KMS-11 (cell line): ENCODE measurements around the gene KIF19.

Experiments used
- H2AFZ ChIP-seq: fragments of 200-600 bp; sonication (generic); 2 replicates; pipeline ENCODE4 v1.6.1; 2016; ENCODE audit warnings: antibody characterized with exemption, mixed run types, low read depth
- H3K27ac ChIP-seq: fragments of 200-600 bp; sonication (generic); 2 replicates; pipeline ENCODE4 v1.6.1; 2016; ENCODE audit warnings: mild to moderate bottlenecking, mixed run types
- H3K27me3 ChIP-seq: fragments of 200-600 bp; sonication (generic); 2 replicates; pipeline ENCODE4 v1.6.1; 2017; ENCODE audit warnings: mild to moderate bottlenecking, low read depth, mixed run types, moderate library complexity; ENCODE audit not compliant: insufficient read depth
- H3K36me3 ChIP-seq: fragments of 200-600 bp; sonication (generic); 2 replicates; pipeline ENCODE4 v1.6.1; 2017; ENCODE audit warnings: mild to moderate bottlenecking, mixed run types; ENCODE audit not compliant: insufficient read depth
- H3K4me1 ChIP-seq: fragments of 200-600 bp; sonication (generic); 2 replicates; pipeline ENCODE4 v1.6.1; 2016; ENCODE audit warnings: mild to moderate bottlenecking, low read depth, mixed run types; ENCODE audit not compliant: poor library complexity, severe bottlenecking
- H3K4me2 ChIP-seq: fragments of 200-600 bp; sonication (generic); 2 replicates; pipeline ENCODE4 v1.7.0; 2016; ENCODE audit warnings: mild to moderate bottlenecking, mixed run types
- H3K4me3 ChIP-seq: fragments of 200-600 bp; sonication (generic); IDR thresholded peaks from 2 replicates; pipeline ENCODE4 v1.6.1; 2017; ENCODE audit warnings: low read depth, low read length, mixed read lengths; ENCODE audit not compliant: insufficient read depth
- H3K79me2 ChIP-seq: fragments of 200-600 bp; sonication (generic); 2 replicates; pipeline ENCODE4 v1.6.1; 2016; ENCODE audit warnings: low read depth, mixed run types; ENCODE audit not compliant: insufficient read depth
- H3K9ac ChIP-seq: fragments of 200-600 bp; sonication (generic); 2 replicates; pipeline ENCODE4 v1.6.1; 2016; ENCODE audit warnings: mild to moderate bottlenecking, mixed run types
- H4K20me1 ChIP-seq: fragments of 200-600 bp; sonication (generic); 2 replicates; pipeline ENCODE4 v1.6.1; 2016; ENCODE audit warnings: mild to moderate bottlenecking, mixed run types; ENCODE audit not compliant: insufficient read depth
- TF ChIP-seq, protein P1 (sequence below): fragments of 200-600 bp; sonication (generic); conservative IDR thresholded peaks from 2 replicates; pipeline ENCODE4 v1.6.1; 2017; ENCODE audit warnings: low read depth, mild to moderate bottlenecking, antibody characterized with exemption, low read length, moderate library complexity, mixed read lengths

KIF19 gene

DNA sequence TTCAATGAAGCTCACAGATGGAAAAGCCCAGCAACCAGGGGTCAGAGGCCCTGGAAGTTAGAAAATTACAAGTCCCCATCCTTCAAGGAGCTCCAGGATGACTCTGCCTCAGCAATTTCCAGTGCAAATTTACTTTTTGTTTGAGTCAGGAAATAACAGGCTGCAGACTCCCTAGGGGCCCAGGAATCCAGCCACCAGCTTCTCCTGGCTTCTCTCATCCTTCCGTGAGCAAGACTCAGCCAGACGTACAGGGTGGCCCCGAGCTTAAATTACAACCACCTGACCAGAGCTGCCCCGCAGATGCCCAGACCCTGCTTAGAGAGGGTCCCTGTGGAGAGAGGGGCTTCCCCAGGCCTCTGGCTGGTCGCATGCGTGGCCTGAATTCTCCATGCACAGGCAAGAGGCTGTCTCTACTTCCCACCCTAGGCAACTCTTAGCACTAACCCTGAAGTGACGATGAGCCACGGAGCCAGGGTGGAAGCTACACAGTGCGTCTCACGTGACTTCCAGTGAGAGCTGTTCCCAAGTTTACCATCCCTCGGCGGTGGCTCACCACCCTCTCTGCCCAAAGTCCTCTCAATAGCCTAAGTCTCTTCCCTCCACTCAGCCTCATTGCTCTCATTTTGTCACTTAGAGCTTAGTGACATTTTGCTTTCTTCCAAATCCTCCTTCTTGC, 68.4 kb downstream of the KIF19 start:
- no peak overlapping the region for H2AFZ ChIP-seq
- H3K4me2 ChIP-seq, result no peak overlapping the region
- H3K79me2 ChIP-seq, result no peaks in the 10 kb centered on the region
- no peaks in the 10 kb centered on the region for H4K20me1 ChIP-seq
- H3K9ac ChIP-seq, result no peak overlapping the region
- H3K27ac ChIP-seq, result no peak overlapping the region
- no peaks in the 10 kb centered on the region for H3K36me3 ChIP-seq
- peaks cover 38% of the 10 kb centered on the region for H3K27me3 ChIP-seq
- H3K4me1 ChIP-seq, result no peaks in the 10 kb centered on the region
- no peak overlapping the region for H3K4me3 ChIP-seq
- TF ChIP-seq, protein P1, sequence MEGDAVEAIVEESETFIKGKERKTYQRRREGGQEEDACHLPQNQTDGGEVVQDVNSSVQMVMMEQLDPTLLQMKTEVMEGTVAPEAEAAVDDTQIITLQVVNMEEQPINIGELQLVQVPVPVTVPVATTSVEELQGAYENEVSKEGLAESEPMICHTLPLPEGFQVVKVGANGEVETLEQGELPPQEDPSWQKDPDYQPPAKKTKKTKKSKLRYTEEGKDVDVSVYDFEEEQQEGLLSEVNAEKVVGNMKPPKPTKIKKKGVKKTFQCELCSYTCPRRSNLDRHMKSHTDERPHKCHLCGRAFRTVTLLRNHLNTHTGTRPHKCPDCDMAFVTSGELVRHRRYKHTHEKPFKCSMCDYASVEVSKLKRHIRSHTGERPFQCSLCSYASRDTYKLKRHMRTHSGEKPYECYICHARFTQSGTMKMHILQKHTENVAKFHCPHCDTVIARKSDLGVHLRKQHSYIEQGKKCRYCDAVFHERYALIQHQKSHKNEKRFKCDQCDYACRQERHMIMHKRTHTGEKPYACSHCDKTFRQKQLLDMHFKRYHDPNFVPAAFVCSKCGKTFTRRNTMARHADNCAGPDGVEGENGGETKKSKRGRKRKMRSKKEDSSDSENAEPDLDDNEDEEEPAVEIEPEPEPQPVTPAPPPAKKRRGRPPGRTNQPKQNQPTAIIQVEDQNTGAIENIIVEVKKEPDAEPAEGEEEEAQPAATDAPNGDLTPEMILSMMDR, result no peak

DNA sequence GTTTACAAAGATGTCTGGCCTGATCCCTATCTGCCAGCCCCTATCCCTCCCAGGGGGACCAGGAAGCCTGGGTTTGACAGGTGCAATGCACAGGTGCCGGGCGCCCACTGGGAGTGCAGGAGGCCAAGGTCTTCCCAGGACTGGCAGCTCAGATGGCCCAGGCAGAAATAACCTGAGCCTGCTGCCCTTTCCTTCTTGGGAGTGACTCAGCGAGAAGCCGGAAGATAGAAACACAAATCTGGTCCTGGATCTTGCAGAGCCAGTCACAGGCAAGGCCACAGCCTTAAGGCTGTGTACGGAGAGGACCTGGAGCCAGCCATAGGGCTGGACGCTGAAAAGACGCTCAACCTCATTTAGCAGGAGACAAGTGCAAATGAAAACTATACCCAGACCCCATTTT, 69.0 kb downstream of the KIF19 start:
- no peak overlapping the region for H3K27ac ChIP-seq
- H3K4me2 ChIP-seq, result no peak overlapping the region
- TF ChIP-seq, protein P1, result no peak
- H3K36me3 ChIP-seq, result no peaks in the 10 kb centered on the region
- H3K9ac ChIP-seq, result no peak overlapping the region
- no peaks in the 10 kb centered on the region for H3K79me2 ChIP-seq
- H3K27me3 ChIP-seq, result peaks cover 37% of the 10 kb centered on the region
- H4K20me1 ChIP-seq, result no peaks in the 10 kb centered on the region
- no peaks in the 10 kb centered on the region for H3K4me1 ChIP-seq
- H2AFZ ChIP-seq, result no peak overlapping the region
- H3K4me3 ChIP-seq, result no peak overlapping the region

DNA sequence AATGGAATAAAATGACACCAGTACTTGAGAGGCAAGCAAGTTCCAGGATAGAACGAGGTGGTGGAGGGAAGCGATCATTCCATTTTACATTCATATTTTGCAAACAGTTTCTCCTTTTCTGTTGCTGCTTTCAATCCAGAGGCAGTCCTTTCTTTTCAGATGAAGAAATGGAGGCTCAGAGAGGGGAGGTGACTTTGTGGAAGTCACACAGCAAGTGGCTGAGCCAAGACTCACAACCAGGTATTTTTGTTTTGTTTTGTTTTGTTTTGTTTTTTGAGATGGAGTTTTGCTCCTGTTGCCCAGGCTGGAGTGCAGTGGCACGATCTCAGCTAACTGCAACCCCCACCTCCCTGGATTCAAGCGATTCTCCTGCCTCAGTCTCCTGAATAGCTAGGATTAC, 70.5 kb downstream of the KIF19 start:
- TF ChIP-seq, protein P1, result no peak
- H3K4me3 ChIP-seq, result no peak overlapping the region
- no peaks in the 10 kb centered on the region for H3K79me2 ChIP-seq
- H3K36me3 ChIP-seq, result no peaks in the 10 kb centered on the region
- no peaks in the 10 kb centered on the region for H4K20me1 ChIP-seq
- no peak overlapping the region for H3K9ac ChIP-seq
- H3K27ac ChIP-seq, result no peak overlapping the region
- peaks cover 45% of the 10 kb centered on the region for H3K27me3 ChIP-seq
- H3K4me1 ChIP-seq, result no peaks in the 10 kb centered on the region
- no peak overlapping the region for H2AFZ ChIP-seq
- H3K4me2 ChIP-seq, result no peak overlapping the region

DNA sequence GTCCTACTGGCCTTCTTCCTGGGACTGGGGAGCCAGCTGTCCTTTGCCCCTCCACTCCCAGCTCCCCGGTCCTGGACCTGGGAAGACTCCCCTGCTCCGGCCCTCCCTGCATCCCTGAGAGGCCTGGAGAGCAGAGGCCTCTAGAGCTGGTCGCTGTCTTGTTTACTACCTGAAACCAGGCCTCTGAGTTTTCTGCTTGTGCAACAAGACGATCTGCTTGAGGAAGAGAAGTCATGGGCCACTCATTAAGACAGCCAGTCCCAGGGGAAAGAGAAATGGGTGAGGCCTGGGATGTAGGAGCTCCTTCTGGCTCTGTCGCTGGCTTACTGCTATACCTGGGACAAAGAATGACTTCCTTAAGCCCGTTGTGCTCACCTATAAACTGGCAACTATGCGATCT, 76.0 kb downstream of the KIF19 start:
- Histone ChIP-seq H3K4me2 (no peak overlapping the region), H3K27me3 (peaks cover 60% of the 10 kb centered on the region), H3K9ac (no peak overlapping the region), H2AFZ (no peak overlapping the region), H3K36me3 (no peaks in the 10 kb centered on the region), H3K27ac (no peak overlapping the region), H3K4me1 (no peaks in the 10 kb centered on the region), H3K4me3 (no peak overlapping the region), H3K79me2 (no peaks in the 10 kb centered on the region), H4K20me1 (no peaks in the 10 kb centered on the region)
- TF ChIP-seq, protein P1, result no peak
